Suprapubic skin (tissue), 4 donors: Measurements from ENCODE around the gene AFAP1L2.

Experiments used
- EP300 ChIP-seq: sonication (generic); formaldehyde crosslinking; IDR thresholded peaks from one replicate; pipeline ENCODE4 v1.6.1; 2017; ENCODE audit warnings: antibody characterized with exemption
- POLR2A ChIP-seq, 2 donors: fragments of 450-650 bp; IDR thresholded peaks; one replicate each; pipeline ENCODE4 v1.6.1; 2017; ENCODE audit warnings: antibody characterized with exemption in 2 of 2, mild to moderate bottlenecking in 2 of 2, moderate library complexity in 2 of 2
- POLR2AphosphoS5 ChIP-seq, 3 donors: sonication (generic); formaldehyde crosslinking; IDR thresholded peaks; one replicate each; pipeline ENCODE4 v1.6.1; 2017; ENCODE audit warnings: antibody characterized with exemption in 3 of 3
- TF ChIP-seq, protein P1 (sequence below), 2 donors: fragments of 200-600 bp in 1 of 2; fragments of 450-650 bp in 1 of 2; sonication (generic) in 1 of 2; IDR thresholded peaks; one replicate each; pipeline ENCODE4 v1.5.1; 2016 to 2019; ENCODE audit warnings: antibody characterized with exemption in 2 of 2, mild to moderate bottlenecking in 1 of 2, moderate library complexity in 1 of 2

DNA sequence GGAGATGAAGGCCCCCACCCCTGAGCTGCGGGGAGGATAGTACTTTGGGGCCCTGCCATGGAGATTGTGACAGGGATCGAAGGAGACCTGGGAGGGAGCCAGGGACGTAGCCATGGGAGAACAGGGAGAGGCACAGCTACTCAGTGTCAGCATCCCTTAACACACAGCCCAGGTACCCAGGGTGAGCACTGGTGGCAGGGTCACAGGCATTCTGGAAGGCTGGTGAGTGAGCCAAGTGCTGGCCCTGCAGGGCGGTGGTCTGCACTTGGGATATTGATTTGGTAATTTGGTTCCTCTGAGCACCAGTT is 125.5 kb downstream of the AFAP1L2 start:
- TF ChIP-seq, protein P1, sequence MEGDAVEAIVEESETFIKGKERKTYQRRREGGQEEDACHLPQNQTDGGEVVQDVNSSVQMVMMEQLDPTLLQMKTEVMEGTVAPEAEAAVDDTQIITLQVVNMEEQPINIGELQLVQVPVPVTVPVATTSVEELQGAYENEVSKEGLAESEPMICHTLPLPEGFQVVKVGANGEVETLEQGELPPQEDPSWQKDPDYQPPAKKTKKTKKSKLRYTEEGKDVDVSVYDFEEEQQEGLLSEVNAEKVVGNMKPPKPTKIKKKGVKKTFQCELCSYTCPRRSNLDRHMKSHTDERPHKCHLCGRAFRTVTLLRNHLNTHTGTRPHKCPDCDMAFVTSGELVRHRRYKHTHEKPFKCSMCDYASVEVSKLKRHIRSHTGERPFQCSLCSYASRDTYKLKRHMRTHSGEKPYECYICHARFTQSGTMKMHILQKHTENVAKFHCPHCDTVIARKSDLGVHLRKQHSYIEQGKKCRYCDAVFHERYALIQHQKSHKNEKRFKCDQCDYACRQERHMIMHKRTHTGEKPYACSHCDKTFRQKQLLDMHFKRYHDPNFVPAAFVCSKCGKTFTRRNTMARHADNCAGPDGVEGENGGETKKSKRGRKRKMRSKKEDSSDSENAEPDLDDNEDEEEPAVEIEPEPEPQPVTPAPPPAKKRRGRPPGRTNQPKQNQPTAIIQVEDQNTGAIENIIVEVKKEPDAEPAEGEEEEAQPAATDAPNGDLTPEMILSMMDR (IDR thresholded peaks at IDR 0.05) = no peak
- no peak for TF ChIP-seq POLR2A (IDR thresholded peaks at IDR 0.05)
- TF ChIP-seq POLR2AphosphoS5 (IDR thresholded peaks at IDR 0.05) = no peak
- no peak for TF ChIP-seq EP300
